GM21619 (cell line): ENCODE measurements around the gene GALNT10.

ENCODE experiments used
- ATAC-seq: cut with Tn5 transposase; IDR thresholded peaks from one replicate; pipeline ENCODE4 v1.9.1; 2021; ENCODE audit not compliant: unreplicated experiment

GALNT10 gene

GRCh38 chr5:154287136-154287535 lies 96.6 kb downstream of the GALNT10 start:
- ATAC-seq, result no peak

GRCh38 chr5:154288145-154288544 lies 97.6 kb downstream of the GALNT10 start:
- ATAC-seq, result no peak

GRCh38 chr5:154291917-154292316 lies 101.4 kb downstream of the GALNT10 start:
- no peak for ATAC-seq

- ATAC-seq, result no peak
Measured at GRCh38 chr5:154293219-154293618, 102.7 kb downstream of the GALNT10 start.

- no peak for ATAC-seq
Measured at GRCh38 chr5:154295551-154295950, 105.0 kb downstream of the GALNT10 start.

- ATAC-seq, result no peak
Measured at GRCh38 chr5:154296525-154297159, 106.1 kb downstream of the GALNT10 start.

- ATAC-seq, result no peak
Measured at GRCh38 chr5:154298065-154298464, 107.5 kb downstream of the GALNT10 start.

GRCh38 chr5:154300207-154300883 lies 109.8 kb downstream of the GALNT10 start:
- no peak for ATAC-seq

- no peak for ATAC-seq
Measured at GRCh38 chr5:154301726-154302125, 111.2 kb downstream of the GALNT10 start.

GRCh38 chr5:154302161-154302560 lies 111.6 kb downstream of the GALNT10 start:
- ATAC-seq, result no peak

- ATAC-seq, result no peak
Measured at GRCh38 chr5:154303133-154303532, 112.6 kb downstream of the GALNT10 start.

- no peak for ATAC-seq
Measured at GRCh38 chr5:154308443-154309370, 118.2 kb downstream of the GALNT10 start.

GRCh38 chr5:154309371-154309745 lies 118.8 kb downstream of the GALNT10 start:
- ATAC-seq, result no peak

GRCh38 chr5:154309805-154310204 lies 119.3 kb downstream of the GALNT10 start:
- ATAC-seq, result no peak

- no peak for ATAC-seq
Measured at GRCh38 chr5:154311362-154311761, 120.8 kb downstream of the GALNT10 start.

GRCh38 chr5:154312000-154312399 lies 121.5 kb downstream of the GALNT10 start:
- ATAC-seq, result no peak

GRCh38 chr5:154312576-154312975 lies 122.0 kb downstream of the GALNT10 start:
- ATAC-seq, result no peak

- no peak for ATAC-seq
Measured at GRCh38 chr5:154313360-154314017, 123.0 kb downstream of the GALNT10 start.

- ATAC-seq, result no peak
Measured at GRCh38 chr5:154315196-154315595, 124.7 kb downstream of the GALNT10 start.

GRCh38 chr5:154315756-154316155 lies 125.2 kb downstream of the GALNT10 start:
- no peak for ATAC-seq

GRCh38 chr5:154316223-154316935 lies 125.8 kb downstream of the GALNT10 start:
- ATAC-seq, result no peak
